Measurements from ENCODE around the gene MTCH1.

MTCH1 gene, protein sequence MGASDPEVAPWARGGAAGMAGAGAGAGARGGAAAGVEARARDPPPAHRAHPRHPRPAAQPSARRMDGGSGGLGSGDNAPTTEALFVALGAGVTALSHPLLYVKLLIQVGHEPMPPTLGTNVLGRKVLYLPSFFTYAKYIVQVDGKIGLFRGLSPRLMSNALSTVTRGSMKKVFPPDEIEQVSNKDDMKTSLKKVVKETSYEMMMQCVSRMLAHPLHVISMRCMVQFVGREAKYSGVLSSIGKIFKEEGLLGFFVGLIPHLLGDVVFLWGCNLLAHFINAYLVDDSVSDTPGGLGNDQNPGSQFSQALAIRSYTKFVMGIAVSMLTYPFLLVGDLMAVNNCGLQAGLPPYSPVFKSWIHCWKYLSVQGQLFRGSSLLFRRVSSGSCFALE

DNA sequence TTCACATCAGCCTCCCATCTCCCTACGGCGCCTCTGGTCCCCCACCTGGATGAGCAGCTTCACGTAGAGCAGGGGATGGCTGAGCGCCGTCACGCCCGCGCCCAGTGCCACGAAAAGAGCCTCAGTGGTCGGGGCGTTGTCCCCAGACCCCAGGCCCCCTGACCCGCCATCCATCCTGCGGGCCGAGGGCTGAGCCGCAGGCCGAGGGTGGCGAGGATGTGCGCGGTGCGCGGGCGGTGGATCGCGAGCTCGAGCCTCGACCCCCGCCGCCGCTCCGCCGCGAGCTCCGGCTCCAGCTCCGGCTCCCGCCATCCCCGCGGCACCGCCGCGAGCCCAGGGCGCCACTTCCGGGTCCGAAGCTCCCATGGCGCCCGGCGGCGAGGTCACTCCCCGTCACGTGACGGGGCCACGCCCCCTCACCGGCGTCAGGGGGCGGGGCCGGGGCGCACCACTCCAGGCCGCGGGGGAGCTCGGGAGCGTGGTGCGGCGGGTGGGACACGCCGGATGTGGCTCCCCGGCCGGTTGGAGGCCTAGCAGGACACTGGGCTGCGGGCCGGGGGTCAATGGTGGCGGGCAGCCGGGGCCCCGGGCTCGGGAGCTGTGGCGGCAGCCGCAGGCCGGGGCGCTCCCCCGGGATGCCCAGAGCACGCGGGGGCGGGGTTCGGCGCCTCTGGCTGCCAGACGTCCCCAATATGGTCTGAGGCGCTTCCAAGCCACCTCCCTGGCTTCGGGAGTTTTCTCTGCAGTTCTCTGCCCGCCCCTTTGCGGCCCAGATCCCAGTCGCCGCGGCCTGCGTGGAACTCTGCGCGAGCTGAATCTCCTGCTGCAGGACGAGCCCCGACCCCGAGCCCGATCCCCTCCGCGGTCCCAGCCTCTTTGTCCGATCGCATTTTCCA, at the start of gene MTCH1:
TSS of gene MTCH1 (minus strand) at position 389 of the 896 bp plus-strand sequence. CDS start at position 366, 23 bp downstream.
- peak; percentile 49 for DNase-seq

DNA sequence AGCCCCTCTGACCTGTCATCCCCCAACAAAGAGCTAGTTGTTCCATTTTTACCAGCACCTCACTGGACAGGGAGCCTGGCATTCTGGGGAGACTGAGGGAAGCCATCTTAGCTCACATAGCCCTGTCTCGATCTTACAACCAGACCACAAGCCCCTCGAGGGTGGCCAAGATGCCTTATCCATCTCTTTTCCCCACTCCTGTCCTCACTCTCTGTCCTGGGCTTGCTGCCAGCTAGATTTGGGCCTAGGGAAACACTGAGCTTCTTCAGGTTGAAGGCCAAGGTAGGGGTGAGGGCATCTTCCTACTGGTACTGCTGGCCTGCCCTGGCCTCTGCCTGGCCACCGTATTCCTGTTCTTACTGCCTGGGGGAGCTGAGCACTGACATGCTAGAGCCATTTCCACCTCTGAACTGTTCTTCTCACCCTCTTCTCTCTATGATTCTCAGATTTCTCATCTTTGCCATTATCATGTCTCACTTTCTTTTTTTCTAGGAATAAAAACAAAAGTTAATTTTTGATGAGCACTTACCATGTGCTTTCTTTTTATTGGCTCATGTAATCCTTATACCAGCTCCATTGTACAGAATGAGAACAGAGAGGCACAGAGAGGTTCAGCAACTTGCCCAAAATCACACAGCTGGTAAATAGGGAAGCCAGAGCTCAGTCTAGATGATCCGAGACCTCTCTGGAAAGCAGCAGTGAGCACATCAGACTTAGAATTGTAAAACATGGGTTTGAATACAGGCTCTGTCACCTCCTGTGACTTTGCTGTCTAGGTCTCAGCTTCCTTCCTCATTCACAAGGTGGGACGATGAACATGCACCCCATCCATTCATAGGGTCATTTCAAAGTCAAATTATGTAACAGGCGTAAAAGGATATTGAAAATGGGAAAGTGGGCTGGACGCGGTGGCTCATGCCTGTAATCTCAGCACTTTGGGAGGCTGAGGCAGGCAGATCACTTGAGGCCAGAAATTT, 48.1 kb upstream of the MTCH1 start:
- no peak for DNase-seq

DNA sequence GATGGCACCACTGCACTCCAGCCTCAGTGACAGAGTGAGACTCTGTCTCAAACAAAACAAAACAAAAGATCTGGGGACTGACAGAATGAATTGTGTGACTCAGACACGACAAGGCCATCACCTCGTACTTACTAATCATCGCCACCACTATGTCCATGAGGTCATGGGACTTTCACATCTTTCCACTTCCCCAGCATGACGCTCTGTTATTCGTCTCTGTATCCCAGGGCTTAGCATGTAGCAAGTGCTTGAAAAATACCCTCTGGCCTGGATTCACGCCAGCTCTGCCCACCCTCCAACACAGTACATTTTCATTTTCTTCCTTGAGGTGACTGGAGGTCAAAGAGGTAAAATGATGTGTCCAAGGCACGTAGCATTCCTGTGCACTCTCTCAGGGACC, 47.3 kb upstream of the MTCH1 start:
- no peak for DNase-seq

DNA sequence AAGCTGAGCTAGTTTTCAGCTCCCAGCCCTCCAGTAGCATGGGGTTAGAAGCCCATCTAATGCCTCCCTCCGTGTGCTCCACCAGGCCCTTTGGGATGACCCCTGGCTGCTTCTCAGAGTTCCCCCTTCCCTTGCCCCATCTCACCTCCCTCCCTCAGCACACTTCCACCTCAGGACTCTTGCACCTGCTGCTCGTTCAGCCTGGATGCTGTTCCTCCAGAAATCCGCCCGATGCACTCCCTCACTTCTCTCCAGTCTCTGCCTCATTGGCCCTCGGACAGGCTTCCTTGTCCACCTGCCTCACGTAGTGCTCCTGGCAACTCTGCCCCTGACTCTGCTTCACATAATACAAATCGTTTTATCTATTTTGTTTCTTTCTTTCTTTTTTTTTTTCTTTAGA, 46.2 kb upstream of the MTCH1 start:
- no peak for DNase-seq

DNA sequence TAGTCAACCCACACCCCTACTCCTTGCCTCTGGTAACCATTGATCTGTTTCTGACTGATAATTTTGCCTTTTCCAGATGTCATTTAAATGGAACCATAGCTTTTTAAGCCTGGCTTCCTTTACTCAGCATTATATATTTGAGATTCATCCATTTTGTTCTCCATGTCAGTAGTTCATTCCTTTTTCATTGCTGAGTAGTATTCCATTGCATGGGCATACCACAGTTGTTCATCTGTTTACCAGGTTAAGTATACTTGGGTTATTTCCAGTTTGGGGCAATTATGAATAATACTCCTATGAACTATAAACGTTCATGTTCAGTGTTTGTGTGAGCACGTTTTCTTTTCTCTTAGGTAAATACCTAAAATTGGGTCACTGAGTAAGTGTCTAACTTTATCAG, 44.6 kb upstream of the MTCH1 start:
- no peak for DNase-seq

DNA sequence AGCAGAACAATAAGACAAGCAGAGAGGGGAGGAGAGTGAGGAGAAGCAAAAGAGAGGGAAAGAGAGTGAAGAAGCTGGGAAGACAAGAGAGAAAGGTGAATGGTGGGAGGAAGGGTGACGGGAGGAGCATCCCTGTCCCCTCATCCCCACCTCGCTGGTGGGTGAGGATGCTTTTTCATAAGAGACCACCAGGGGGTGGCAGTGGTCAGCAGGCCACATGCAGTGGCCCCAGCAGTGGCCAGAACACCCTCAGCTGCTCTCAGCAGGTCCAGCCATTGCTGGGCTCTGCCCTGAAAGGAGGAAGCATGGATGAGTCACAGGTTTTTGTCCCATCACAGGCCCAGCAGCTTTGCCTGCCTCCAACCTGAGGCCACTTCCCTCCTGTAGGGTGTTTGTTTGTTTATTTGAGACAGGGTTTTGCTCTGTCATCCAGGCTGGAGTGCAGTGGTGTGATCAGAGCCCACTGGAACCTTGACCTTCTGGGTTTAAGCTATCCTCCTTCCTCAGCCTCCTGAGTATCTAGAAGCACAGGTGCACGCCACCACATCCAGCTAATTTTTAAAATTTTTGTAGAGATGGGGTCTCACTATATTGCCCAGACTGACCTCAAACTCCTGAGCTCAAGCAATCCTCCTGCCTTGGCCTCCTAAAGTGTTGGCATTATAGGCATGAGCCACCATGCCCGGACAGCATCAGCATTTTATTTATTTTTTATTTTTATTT, 43.4 kb upstream of the MTCH1 start:
- DNase-seq: no peak

DNA sequence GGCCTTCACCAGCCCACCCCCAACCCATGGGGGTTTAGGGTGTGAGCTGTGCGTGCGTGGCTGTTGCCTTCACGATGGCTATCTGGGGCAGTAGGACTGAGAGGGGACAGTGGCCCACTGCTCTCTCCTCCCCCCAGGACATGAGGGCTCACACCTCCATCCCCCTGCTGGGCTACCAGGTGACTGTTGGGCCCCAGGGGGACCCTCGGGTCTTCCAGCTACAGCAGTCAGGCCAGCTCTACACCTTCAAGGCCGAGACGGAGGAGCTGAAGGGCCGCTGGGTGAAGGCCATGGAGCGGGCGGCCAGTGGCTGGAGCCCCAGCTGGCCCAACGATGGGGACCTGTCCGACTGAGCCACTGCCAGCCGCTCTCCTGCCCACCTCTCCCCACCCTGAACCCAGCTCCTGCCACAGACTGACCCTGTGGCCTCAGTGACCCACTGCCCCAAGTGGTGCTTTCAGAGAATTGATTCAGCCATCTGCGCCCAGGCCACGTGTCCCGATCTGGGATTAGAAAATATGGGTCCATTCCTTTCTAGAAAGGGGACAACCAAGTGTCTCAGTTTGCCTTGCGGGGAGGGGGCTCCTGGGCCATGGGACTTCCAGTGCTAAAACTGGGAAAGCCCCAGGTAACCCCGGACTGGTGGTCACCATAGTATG, 41.9 kb upstream of the MTCH1 start:
- no peak for DNase-seq

DNA sequence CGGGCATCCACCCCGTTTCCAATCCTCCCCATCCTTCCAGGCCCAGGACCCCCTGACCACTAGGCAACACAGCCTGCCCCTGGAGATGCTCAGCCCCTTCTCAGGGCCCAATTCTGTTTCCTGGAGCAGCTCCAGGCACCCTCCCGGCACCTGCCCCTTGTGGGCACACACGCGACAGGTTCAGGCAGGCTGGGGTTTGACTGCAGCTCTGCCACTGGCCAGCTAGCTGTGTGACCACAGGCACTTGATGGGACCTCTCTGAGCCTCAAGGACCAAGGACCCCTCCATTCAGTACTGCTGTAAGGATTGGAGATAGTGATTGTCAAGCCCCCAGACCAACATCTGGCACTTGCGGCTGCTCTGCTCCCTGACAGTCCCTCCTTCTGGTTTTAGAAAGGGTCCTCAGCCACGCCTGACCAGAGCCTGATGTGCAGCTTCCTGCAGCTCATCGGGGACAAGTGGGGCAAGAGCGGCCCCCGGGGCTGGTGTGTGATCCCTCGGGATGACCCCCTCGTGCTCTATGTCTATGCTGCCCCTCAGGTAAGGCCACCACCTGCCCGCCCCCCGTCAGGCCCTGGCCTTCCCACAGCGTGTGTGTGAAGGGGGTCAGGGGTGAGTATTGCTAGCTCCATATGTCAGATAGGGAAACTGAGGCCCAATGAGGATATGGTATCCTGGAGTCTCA, 41.2 kb upstream of the MTCH1 start:
- DNase-seq: no peak

DNA sequence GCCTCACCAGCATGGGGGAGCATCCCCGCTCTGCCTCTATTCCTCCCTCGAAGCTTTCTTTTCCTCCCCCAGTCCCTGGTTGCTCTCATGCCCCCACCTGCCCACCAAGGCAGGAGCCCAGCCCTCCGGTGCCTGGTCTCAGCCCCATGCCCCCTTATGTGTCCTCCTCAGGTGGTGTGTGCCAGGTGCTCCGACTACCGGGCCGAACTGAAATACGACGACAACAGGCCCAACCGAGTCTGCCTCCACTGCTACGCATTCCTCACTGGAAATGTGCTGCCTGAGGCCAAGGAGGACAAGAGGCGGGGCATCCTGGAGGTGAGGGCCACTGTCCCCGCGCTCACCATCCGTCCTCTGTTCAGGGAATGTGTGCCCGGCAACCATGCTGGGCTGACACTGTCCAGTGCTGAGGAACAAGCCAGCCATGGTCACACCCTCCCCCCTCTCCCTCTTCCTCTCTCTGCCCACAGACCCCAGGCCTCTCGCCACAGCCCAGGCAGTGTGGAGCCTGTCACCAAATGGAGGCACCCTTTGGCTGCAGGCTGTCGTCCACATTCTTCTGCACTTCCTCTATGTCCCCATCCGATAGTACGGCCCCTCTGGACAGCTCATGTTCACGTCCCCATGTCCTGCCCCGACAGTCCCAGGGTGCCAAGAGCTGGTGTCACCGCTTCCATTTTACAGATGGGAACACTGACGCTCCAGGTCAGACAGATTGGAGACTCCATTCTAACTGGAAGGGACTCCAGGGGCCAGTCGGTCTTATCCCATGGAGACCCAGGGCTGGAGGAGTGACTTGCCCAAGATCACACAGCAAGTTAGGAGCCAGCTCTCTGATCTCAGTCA, 39.8 kb upstream of the MTCH1 start:
- no peak for DNase-seq

DNA sequence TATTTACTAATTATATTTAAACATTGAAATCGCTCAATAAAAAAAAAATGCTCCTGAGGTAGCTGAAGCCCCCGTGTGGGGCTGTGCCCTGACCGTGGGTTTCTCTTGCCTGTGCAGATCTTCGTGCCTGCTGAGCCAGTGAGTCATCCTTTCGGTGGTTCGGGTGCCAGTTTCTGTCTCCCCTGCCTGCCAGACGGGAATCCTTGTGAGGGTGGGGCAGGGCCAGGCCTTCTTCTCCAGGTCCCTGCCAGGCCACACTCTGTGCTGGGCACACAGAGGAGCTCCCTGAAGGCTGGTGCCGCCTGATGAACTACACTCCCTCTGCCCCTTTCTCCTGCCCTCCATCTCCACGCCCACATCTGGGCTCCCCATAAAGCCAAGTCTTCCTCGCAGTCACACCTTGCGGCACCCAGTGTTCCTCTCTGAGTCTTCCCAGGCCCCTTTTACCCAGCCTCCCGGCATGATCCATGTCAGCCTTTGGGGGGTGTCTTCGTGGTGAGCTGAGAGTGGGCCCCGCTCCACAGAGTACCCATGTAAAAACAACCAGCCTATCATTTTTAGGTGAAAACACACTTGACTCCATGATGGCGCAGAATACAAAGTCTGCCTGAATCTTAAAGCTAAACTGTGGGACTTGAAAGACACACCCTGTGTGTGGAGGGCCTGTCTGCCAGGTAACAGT, 38.8 kb upstream of the MTCH1 start:
- DNase-seq: no peak

DNA sequence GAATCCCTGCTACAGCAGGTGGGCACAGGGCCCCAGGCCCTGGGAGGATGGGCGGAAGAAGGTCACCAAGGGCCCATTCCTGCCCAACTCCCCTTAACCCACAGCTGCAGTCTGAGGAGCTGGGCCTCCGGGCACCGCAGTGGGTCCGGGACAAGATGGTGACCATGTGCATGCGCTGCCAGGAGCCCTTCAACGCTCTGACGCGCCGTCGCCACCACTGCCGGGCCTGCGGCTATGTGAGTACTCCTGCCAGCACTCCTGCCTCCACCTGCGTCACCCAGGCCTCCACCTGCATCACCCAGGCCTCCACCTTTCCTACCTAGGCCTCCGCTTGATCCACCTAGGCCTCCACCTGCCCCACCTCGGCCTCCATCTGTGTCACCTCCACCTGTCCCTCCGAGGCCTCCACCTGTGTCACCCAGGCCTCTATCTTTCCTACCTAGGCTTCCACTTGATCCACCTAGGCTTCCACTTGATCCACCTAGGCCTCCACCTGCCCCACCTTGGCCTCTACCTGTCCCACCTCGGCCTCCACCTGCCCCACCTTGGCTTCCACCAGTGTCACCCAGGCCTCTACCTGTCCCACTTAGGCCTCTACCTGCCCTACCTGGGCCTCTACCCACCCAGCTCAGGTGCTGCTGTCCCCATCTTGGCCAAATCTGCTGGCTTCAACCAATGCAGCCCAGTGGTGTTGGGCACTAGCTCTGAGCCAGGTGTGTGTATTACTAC, 36.3 kb upstream of the MTCH1 start:
- no peak for DNase-seq

DNA sequence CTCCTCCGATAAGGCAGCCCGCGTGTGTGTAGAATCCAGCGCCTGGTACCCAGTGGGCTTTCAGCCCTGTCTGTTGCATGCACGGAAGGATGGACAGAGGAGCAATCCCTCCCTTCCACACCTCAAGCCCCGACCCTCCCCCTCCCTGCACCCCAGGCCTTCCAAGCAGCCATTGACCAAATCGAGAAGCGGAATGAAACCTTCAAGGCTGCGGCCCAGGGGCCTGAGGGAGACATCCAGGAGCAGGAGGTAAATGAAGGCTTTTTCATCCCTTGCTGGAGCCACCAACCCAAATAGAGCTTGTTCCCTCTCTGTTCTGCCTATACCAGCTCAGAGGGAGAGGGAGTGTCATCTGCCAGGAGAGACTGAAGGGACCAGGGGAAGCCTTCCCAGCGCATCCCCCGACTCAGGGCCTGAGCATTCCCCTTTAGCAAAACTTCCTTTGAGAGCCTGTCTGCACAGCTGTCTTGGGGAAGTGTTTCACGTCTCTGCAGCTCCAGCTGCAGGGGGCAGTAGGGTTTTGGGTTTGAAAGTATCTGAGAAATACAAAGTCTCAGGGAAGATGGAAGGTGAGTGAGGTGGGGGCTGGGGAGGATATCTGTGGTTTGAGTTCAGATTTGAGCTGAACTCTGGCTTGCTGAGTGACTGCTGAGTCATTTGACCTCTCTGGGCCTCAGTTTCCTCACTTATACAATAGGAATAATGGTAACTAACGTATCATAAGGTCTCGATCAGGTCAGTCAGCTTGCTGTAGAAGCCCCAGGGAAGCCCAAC, 35.5 kb upstream of the MTCH1 start:
- no peak for DNase-seq

DNA sequence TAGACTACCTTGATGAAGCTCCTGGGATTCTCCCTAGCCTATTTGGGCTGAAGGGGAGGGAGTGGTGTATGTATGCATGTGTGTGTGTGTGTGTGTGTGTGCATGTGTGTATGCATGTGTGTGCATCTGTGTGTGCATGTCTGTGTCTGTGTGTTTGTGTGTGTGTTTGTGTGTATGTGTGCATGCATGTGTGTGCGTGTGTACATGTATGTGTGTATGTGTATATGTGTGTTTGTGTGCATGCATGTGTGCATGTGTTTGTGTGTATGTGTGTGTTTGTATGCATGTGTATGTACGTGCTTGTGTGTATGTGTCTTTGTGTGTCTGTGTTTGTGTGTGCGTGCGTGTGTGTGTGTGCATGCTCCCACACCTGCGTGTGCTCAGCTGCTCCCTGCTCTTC, 34.8 kb upstream of the MTCH1 start:
- no peak for DNase-seq

DNA sequence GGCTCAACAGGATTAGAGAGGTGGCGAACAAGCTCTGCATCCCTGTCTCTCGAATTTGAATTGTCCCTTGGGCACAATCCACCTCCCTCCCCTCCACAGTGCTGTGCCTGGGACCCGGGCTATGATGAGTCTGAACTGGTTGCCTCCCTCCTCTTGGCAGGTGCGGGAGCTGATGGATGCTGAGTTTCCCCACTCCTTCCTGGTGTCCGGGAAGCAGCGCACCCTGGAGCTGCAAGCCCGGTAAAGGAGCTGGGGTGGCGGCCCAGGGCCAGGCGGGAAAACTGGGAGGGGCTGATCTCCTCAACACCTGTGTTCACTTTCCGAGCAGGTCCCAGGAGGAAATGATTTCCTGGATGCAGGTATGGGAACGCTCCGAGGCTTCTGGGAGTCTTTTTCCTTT, 34.4 kb upstream of the MTCH1 start:
- no peak for DNase-seq

DNA sequence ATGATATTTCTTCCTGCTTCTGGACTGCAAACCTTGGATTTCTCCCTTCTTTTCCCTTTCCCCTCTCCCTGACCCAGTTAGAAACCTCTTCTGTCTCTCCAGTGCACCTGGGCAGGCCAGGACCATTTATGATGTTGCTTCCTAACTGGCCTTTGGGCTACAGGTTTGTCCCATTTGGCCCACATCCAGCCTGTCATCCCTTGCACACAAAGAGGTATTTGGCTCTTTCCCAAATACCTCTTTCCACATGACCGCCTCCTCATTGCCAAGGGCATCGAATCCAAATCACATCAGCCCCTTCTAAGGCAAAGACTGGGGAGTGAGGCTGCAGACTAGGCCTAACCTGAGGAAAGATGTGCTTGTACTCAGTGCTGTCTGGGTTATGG, 33.1 kb upstream of the MTCH1 start:
- no peak for DNase-seq

DNA sequence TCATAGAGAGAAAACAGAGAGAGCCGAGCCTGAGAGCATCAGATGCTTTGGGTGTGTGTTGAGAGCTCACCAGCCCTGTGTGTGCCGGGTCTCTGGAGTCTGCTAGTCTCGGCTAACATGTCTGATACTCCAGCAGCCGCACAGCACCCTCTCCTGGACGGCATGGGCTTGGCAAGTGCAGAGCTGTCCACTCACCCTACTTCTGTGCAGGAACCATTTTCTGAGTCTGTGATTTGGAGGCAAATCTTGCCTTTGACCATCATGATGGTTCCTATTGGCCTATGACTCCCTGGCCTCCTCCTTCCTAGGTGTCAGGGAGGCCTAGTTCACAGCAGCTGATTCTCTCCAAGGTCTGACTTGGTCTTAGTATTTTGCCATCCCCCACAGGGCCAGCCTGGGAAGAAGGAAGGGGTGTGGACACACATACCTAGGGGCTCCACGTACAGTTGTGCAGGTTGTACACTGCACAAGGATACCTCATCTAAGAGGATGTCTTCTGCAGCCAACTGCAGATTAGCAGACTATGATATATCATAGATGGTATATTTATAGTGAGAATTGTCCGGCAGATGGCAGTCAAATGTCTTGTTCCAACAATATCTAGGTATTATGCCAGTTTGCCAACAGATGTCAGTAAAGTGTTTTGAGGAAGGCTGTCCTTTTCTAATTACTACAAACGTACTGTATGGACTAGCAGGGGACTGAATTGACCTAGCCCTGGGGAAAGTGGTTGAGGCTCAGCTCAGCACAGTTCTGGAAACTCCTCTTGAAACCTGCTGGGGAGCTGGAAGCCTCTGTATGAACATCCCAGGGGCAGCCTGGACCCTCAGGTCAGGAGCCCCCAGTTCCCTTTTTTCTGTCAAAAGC, 32.4 kb upstream of the MTCH1 start:
- DNase-seq: peak; percentile 88
